Epithelial cell of prostate (primary cell): ENCODE results near the gene SSBP4.
"Not testable (repeated sequence)": the region's sequence is repeated elsewhere in the genome, so short reads cannot be mapped to it uniquely, and the experiment has no call there.

Source experiments
- DNase-seq: peaks from one replicate; pipeline ENCODE4 v3.0.0-alpha.2; 2011; ENCODE audit warnings: low read depth, low spot score
- H3K27ac ChIP-seq: fragments of 450-650 bp; 2 replicates; pipeline ENCODE4 v1.5.1; 2017; ENCODE audit warnings: mild to moderate bottlenecking

SSBP4 gene

DNA sequence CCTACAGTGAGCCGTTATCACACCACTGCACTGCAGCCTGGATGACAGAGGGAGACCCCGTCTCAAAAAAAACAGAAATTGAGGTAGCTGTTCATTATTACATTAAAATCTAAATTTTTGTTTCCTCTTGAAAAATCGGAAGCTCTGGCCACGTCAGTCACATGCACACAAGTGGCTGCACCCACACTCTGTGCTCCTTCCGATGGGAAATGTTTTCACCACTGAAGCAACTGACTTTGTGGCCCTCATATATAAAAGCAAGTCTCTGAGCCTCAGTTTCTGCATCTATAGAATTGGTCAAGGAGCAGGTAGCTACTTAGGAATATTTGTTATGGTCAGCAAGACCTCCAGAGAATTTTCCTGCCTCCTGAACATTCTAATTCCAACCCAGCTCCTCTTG, 26.3 kb upstream of the SSBP4 start:
- no peak overlapping the region for H3K27ac ChIP-seq
- DNase-seq, result no peak

DNA sequence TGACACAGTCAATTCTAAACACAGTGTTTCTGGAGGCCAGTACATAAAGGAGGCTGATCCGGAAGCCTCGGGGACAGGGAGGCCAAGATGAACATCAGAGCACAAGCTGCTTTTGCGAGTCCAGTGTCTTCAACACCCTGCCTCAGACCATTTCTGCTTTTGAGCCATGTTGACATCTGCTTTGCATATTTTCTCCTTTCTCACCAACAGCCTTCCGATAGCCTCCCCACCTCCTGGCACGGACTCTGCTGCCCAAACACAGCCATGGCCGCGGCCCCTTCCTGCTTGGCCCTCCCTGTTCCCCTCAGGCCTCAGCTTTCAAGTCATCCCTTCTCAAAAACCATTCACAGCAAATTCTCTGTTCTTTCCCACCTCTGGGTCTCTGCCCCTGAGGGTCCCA, 25.4 kb upstream of the SSBP4 start:
- H3K27ac ChIP-seq, result no peak overlapping the region
- no peak for DNase-seq

DNA sequence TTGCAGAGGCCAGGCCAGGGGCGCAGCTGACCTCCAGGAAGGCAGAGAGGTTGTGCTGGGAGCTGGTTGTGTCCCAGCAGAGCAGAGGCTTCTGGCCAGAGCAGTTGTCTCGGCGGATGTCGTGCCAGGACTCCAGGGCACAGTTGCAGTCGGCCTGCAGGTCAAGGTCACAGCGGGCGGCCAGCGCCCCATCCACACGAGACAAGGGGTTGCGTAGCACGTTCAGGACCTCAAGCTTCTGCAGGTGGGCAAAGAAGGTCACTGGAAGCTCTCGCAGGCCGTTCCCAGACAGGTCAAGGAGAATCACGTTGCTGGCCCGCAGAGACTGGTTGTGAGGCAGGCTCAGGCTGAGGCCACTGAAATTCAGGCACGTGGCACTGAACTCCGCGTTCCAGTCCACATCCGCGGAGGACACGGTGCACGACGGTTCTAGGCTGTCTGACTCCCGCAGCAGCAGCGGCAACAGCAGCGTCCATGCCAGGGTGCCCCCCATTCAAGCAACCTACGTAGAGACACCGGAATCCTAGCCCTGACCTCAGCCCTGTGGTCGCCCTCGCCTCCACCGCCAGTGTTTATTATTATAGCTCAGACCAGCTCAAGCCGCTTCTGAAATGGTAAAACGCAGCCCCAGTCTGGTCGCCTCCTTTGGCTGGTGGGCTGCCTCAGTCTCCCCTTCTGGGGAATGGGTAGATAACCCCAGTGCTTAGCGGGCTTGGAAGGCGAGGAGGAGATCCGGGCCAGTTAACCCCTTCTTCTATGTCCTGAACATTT, 22.5 kb upstream of the SSBP4 start:
- H3K27ac ChIP-seq, result no peak overlapping the region
- no peak for DNase-seq

DNA sequence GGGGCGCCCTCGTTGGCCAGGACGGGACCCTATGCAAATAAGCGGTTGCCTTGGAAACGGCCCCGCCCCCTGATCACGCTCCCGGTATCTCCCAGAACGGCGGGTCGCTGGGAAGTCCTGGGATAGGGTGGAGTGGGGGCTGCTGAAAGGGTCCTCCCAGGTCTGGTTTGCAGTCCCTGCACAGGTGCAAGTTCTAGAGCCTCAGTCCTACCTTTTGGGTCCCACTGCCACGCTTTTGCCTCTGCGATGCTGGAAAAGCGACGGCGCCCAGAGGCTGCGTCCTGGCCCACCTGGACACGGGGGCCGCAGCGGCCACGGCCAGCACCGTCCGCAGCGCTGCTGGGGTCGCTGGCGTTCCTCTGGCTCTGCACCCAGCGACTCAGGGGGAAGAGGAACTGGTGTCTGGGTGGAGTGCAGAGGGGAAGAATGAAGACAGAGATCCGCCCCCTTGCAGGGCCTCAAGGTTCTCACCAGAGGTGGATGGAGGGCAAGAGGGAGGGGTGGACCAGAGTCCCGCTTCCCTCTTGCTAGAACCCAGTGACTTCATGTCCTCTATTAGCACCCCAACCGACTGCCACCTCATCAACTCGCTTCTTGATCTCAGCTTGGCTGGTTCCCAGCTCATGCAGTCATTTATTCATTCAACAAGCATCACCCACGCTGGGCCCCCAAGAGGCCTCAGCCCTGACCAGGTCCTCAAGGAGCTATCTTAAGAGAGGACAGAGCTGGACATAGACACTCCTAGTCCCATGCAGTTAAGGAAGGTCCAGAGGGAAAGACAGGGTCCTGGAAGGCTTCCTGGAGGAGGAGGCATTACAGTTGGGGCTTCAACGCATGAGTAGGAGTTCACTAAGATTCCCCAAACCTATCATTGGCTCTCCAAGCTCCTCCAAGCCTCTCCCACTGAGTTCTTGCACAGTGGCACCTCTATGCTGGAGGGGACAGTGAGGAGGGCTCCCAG, 21.7 kb upstream of the SSBP4 start, which contains the start of gene LRRC25:
Gene LRRC25, minus strand, starts transcription at position 381 of the 961 bp plus-strand sequence. CDS start 659 bp downstream, outside the sequence.
- no peak for DNase-seq
- no peak within 1 kb of the TSS for H3K27ac ChIP-seq

DNA sequence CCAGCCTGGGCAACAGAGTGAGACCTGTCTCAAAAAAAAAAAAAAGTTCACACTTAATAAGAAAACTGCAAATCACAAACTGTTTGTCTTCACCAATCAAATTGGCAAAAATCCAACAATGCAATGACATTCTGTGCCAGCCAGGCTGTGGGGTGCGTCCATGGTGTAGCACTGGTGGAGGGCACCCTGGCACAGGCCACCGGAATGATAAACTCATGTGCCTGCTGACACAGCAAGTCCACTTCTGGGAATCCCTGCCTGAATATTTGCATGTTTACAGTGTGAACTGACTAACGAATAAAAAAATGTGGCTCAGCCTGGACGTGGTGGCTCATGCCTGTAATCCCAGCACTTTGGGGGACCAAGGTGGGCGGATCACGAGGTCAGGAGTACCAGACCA, 20.2 kb upstream of the SSBP4 start:
- no peak overlapping the region for H3K27ac ChIP-seq
- no peak for DNase-seq

DNA sequence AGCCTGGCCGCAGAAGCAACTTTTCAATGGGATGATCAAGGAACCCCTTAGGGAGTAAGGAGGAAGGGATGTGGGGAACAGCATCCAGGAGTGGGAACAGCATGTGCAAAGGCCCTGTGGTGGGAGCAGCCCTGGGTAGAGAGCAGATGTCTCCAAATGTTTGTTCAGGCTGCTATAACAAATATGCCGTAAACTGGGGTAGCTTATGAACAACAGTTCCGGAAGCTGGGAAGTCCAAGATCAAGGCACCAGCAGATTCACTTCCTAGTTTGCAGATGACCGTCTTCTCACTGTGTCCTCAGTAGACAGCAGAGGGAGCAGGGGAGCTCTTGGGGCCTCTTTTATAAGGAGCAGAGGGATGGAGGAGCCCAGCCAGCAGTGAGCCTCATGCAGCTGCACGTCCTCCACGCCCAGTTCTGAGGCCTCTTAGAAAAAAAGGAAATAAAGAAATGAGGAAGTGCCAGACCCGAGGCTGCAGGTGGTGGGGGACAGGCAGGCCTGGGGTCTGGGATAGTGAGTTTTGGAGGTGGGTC, 17.6 kb upstream of the SSBP4 start:
- peak; percentile 50 for DNase-seq
- no peak overlapping the region for H3K27ac ChIP-seq

DNA sequence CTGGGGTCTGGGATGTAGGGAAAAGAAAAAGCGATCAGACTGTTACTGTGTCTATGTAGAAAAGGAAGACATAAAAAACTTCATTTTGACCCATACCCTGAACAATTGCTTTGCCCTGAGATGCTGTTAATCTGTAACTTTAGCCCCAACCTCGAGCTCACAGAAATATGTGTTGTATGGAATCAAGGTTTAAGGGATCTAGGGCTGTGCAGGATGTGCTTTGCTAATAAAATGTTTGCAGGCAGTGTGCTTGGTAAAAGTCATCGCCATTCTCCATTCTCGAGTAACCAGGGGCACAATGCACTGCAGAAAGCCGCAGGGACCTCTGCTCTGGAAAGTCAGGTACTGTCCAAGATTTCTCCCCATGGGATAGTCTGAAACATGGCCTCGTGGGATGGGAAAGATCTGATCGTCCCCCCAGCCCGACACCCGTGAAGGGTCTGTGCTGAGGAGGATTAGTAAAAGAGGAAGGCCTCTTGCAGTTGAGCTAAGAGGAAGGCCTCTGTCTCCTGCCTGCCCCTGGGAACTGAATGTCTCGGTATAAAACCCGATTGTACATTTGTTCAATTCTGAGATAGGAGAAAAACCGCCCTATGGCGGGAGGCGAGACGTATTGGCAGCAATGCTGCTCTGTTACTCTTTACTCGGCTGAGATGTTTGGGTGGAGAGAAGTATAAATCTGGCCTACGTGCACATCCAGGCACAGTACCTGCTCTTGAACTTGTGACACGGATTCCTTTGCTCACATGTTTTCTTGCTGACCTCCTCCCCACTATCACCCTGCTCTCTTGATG, 16.5 kb upstream of the SSBP4 start:
- not testable (repeated sequence) for H3K27ac ChIP-seq, DNase-seq

DNA sequence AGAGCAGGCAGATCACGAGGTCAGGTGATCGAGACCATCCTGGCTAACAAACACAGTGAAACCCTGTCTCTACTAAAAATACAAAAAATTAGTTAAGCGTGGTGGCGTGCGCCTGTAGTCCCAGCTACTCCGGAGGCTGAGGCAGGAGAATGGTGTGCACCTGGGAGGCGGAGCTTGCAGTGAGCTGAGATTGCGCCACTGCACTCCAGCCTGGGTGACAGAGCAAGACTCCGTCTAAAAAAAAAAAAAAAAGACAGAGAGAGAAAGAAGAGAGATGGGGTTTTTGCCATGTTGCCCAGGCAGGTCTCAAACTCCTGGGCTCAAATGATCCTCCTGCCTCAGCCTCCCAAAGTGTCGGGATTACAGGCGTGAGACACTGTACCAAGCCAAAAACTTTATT, 13.4 kb upstream of the SSBP4 start:
- H3K27ac ChIP-seq, DNase-seq: not testable (repeated sequence)

DNA sequence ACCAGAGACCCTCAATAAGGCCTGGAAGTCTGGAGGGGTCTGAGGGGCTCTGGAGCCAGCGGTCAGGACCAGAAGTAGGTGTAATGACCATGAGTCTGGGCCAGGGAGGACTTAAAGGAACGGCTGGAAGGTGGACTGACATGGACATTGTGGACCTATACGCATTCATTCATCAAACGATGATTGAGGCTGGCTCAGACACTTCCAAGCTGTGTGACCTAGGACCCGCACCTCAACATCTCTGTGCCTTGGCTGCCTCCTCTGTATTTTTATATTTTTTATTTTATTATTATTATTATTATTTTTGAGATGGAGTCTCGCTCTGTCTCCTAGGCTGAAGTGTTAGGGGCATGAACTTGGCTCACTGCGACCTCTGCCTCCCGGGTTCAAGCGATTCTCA, 12.4 kb upstream of the SSBP4 start:
- DNase-seq, result no peak
- no peak overlapping the region for H3K27ac ChIP-seq

DNA sequence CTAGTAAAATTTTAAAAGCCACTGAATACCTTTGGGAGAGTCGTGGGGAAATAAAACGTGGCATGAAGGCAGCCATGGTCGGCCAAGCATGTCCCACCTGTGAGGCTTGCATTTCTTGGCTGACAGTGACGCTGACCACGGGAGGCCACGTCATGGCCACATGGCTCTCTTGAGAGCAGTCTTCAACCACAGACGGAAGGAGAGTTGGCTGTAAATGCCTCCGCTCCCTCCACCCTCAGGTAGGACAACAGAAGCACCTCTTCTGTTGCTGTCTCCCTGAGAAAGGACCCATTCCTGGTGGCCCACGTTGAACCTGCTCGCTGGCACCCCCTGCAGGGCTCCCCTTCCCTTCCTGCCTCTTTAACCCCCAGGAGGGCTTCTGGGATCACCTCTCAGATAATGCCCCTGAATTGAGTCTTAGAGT, 11.1 kb upstream of the SSBP4 start:
- no peak for DNase-seq
- no peak overlapping the region for H3K27ac ChIP-seq

DNA sequence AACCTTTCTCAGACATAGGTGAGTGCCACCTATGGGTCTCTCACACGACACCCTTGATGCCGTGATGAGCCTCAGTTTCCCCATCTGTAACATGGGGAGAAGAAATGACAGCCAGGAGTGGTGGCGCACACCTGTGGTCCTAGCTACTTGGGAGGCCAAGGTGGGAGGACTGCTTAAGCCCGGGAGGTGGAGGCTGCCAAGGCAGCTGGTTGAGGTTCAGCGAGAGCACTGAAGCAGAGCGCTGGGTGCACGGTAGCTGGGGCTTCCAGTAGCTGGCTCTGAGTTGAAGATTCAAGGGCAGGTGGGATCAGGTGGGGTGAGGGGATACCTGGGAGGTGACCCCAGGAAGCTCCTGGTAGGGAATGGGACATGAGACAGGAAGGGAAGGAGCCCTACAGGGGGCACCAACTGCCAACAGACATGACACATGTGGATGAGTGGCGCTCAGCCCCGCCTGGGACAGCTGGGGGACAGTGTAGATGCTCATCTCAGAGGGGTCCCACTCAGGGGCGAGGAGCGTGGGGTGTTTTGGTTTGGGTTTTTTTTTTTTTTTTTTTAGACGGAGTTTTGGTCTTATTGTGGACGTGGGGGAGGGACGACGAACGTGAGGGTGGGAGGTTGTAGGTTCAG, 6.5 kb upstream of the SSBP4 start:
- no peak for DNase-seq
- no peak overlapping the region for H3K27ac ChIP-seq

DNA sequence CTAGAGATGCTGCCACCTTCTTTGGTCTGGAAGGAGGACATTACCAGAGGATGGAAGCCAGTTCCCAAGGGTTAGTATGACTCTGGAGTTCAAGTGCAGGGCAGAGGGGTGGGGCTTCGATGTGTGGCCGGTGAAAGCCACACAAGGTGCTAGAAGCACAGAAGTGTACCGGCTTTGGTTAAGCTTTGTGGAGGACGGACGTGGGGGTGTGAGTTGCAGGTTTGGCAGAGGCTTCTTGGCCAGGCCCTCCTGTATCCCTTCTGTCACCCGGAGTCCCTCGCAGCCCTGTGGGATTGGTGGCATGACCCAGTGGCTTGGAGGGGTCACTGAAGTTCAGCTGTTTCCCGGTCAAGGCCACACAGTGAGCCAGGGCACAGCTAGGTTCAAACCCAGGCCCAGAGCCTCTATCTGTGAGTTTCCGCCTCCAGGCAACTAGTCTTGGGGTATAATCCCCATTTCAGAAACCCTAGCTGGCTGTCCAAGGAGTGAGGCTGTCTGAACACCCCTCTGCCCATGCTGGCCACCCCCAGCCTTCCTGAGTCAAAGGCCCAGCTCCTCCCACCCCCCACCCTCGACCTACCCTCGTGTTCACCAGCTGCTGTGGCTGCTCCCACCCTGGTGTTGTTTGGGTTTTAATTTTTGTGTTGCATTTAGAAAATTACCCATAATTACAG, 4.6 kb upstream of the SSBP4 start:
- DNase-seq, result no peak
- H3K27ac ChIP-seq, result no peak overlapping the region

DNA sequence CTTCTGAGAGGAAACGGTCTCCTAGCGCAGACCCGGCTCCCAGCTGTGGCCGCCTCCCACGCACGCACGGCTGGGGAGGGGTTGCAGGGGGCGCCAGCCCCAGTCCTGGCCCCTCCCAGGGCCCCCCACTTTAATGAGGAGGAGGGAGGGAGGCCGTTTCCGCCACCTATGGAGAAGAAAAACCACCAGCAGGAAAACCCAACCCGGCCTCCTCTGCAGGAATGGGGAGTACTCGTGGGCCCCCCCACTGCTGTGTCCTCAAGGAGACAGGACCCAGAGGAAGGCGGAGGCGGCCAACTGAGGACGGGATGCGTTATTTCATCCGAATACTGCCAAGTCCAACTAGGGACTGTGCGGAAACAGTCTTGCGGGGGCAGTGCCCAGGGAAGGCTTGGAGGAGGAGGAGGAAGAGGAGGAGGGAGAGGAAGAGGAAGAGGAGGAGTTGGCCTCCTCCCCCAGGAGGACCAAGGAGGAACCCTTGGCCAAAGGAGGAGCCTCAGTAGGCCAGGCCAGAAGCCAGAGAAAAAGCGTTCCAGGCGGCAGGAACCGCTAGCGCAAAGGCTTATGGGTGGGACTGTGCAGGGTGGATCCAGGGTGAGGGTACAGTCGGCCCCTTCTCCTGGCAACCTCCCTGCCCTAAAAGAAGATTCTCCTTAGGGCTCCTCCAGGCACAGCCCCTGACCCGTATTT, 3.9 kb upstream of the SSBP4 start:
- DNase-seq, result no peak

DNA sequence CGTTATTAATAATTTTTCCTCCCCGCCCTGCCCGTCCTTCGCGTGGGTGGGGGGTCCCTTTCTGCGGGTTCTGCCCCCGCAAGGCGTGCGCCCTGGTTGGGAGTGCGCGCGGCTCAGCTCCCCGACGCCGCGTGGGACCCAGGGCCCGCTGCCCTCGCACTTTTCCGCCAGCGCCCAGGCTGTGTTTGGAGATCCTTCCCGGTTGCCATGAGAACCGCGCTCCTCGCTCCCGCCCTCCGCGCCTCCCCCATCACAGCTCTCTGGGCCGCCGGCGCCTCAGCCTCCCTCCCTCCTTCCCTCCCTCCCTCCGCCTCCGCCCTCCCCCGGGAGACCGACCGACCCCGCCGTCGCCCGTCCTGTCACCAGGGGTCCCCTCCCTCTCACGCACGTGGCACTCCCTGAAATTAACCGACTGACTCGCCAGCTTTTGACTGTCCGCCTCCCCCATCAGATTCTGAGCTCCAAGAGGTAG, 2.4 kb upstream of the SSBP4 start:
- DNase-seq, result no peak
- H3K27ac ChIP-seq, result peak overlapping the region; percentile 40

More for the DNA sequence above, 3.9 kb upstream of the SSBP4 start:
- H3K27ac ChIP-seq, result no peak overlapping the region

DNA sequence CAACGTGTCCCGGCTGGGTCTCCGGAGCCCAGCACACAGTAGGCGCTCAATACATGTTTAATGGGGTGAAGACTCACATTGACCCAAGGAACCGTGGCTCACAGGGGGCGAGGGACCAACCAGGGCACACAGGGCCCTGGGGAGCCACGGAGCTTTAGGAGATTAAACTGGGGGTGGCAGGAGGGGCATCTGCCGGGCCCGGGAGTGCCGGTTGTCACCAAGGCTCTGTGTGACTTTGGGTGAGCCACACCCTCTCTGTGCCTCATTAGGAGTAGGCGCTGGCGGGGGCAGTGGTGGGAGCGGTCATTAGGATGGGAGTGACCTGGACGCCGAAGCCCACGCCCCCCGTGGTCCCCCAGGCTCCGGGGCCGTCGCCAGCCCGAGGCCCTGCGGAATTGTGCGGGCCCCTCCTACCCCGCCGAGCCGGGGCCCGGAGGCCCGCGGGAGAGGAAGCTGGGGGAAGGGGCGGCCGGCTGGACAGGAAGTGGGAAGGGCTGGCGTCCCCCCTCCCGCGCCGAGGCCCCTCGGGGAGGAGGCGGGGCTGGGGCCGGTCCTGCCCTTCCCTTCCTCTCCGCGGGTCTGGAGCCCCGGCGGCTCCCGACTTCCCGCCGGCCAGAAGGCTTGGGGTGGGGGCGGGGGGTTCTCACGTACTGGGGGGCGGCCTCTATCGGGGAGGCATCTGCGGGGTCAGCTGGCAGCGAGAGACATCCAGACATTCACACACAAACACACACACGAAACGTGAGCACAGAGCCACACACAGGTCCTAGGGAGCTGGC, 1.8 kb upstream of the SSBP4 start:
- DNase-seq, result no peak

DNA sequence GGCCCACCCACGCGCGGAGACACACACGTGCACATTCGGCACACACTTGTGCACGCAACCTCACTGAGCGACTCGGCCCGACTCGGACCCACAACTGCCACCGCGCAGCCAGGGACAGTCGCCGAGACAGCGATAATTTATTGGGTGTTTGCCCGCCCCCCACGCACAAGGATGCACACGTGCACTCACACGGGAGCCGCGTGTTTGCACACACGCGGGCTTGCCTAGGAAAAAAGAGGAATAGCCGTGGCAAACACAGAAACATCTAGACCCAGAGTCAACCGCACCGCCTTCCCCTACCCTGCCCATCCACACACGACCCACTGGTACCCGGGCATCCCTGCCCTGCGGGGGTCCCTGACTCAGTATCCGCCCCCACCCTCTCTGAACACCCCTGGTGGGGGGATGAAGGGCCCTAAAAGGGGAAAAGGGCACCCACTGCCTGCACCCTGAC, 1.1 kb upstream of the SSBP4 start:
- peak overlapping the region; percentile 40 for H3K27ac ChIP-seq
- no peak for DNase-seq

More for the DNA sequence above, 1.8 kb upstream of the SSBP4 start:
- H3K27ac ChIP-seq, result peak overlapping the region; percentile 40

DNA sequence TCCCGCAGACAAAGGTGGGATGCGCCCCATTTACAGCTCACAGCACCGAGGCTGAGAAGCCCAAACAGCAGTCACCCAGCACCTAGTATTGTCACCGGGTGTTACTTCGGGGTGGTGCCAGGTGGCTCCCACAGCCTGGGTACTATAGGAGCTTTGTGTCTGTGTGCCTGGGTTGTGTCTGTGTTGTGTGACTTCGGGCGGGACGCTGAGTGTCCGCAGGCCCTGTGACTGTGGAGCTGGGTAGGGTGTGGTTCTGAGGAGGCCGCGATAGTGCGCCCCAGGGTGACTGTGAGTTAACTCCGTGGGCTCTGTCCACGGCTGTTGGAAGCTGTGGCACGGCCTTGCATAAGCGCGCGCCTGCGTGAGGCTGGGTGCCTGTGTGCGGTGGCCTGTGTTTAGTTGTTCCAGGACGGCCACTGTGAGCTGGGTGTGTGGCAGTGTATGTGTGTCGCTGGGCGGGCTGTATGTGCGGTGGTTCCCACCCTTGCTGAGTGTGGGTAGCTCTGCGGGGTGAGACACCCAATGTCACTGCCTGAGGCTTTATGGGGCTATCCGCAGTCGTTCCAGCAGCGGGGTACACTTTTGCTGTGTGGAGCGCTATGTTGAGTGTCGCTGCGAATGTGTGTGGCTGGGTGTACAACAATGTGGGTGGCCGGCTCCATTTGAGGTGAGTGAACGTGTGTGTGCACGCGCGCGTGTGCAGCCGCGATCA, 559 bp upstream of the SSBP4 start:
- peak overlapping the region; percentile 28 for H3K27ac ChIP-seq
- no peak for DNase-seq
